ENCODE results near the gene LINGO4. TPM values are rescaled to one million over a fixed set of nuclear protein-coding genes. Genes with fewer than 3 reads are reported as not detected.

The LINGO4 gene
- total RNA-seq, 2 donors from 2014 or later: not detected

DNA sequence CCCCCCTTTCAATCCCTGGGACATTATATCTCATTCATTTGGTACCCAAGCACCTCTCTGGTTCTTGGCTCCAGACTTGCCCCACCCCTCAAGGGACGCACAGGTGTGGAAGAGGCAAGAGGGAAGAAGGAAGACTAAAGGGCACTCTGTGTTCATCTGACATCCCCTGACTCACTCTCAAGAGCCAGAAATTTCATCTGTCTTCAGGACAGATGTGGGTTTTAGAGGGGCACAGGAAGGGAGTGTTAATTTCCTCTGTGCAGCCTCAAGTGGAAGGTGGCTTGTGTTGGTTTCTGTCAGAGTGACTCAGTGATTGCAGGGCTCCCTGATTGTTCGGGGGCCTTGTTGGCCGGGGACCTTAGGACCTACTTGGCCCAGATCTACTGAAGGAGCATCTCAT, 32.0 kb upstream of the LINGO4 start:
- intact Hi-C loops (cut with DNase I): no loop called here
- peak; percentile 10 for DNase-seq (ENCODE audit: low spot score)

DNA sequence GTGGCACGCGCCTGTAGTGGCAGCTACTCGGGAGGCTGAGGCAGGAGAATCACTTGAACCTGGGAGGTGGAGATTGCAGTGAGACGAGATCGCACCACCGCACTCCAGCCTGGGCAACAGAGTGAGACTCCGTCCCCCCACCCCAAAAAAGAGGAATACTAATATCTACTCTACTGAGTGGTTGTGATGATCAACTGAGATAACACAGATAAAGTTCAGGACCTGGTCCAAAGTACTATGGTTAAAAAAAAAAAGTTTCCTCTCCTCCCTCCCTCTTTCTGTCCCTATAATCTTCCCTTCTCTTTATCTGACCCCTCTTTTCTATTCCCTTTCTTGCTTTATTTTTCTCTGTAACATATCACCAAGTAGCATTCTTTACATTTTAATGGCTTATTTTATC, 30.4 kb upstream of the LINGO4 start:
- no peak for DNase-seq (ENCODE audit: low spot score)
- intact Hi-C loops (cut with DNase I): no loop called here

DNA sequence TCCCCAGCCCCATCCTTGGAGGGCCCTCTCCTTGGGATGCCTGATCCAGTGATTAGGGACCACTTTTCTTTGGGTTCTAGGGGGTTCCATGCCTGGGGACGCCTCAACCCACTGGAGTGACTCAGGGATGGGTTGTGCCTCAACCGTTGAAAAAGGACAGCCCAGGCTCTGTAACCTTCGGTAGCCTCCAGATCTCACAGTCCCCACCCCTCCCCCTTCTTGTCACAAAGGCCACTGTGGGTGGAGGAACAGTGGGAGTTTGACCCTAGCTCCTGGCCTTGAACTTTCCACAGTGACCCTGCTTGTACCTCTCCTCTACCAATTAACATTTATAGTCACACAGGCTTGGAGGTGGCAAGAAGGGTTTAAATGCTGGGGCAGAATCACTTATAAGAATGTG, 29.0 kb upstream of the LINGO4 start:
- intact Hi-C loops (cut with DNase I): loop anchor here in 1 of 2 donors (5.0 kb wide), 1 partner anchor 1778 kb away; the partner anchor contains the start of gene S100A16
- DNase-seq (ENCODE audit: low spot score): no peak

DNA sequence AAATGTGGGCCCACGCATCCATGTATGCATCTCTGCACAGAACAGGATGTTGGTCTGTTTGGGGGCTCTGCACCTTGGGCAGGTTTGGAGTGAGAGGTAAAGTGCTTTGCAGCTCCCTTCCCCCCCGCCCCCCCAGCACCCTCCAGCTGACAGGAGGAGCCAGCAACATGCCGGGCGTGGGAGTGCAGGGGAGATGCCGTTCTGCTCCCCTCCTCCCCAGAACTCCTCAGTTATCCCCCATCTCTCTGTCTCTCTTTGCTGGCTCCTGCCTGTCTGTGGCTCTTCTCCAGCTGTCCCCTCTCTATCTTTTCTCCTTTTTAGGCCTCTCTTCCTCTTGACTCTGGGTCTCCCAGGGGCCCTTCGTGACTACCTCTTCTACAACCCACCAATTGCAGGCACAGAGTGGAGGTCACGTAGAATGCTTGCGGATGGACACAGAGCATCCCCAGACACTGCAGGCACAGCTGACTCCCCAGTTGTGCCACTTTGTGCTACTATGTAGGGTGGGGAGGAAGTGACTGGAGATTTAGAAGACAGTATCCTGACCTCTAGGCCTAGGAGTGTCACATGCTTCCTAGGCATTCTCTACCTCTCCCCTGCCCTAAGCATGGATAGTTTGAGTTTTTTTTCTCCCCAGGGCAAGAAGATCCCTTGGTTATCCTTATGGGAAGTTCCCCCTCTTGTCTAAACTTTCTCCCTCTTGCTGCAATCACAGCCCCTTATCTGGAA, 28.1 kb upstream of the LINGO4 start:
- DNase-seq (ENCODE audit: low spot score): no peak
- intact Hi-C loops (cut with DNase I): loop anchor here in 1 of 2 donors (5.0 kb wide), 1 partner anchor 1779 kb away; the partner anchor contains the start of gene S100A16

DNA sequence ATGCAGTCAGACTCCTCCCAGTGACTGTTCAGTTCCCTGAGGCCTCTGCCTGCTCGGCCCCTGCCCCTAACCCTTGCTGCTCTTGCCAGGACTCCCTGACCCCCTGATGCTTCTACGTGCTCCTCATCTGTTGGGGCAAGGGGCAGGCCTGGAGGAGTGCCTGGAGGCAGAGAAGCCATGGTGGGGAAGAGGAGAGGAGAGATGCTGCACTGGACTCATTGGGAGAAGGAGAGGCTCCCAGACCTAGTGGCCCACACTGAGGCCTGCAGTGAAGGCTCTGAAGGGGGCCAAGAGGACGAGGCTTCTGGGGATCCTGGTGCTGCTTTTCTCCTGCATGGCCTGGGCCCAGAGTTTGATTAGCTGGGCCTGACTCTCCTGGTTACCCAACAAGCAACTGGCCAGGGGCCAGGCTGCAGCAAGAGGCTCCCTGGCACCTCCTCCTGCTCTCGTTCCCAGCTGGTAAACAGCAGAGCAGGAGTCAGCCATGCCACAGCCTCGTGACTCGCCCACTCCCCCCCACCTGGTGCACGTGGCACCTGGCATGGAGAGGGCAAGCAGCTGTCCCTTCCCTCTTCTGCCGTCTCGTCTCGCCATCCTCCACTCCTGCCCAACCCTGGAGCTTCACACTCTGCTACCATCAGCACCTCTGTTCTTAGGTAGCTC, 27.2 kb upstream of the LINGO4 start:
- intact Hi-C loops (cut with DNase I): loop anchor here in 1 of 2 donors (5.0 kb wide), 1 partner anchor 1780 kb away; the partner anchor contains the start of gene S100A16

DNA sequence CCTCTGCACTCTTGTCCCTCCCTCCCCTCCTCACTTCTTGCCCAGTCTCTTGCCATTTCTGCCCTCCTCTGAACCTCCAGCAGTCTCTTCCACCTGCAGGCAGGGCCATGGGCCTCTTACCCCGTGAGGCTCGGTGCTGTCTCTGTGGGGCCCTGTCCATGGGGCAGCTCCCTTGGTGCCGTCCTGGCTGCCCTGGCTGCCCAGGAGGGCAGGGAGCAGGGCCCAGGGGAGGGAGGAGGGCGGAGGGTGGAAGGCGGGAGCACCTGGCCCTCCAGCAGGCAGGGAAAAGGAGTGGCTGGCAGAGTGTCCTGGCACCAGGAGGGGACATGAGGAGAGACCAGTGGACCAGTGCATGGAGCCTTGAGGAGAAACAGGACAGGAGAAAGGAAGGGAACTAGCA, 26.4 kb upstream of the LINGO4 start, which contains the start of gene RORC:
RORC (minus strand) TSS at position 198 of the 400 bp plus-strand sequence; CDS start at position 160, 38 bp downstream.
- intact Hi-C loops (cut with DNase I): loop anchor here in 1 of 2 donors (5.0 kb wide), 1 partner anchor 1781 kb away; the partner anchor contains the start of gene S100A16
- DNase-seq (ENCODE audit: low spot score): no peak

More for the DNA sequence above, 27.2 kb upstream of the LINGO4 start:
- DNase-seq (ENCODE audit: low spot score): no peak

DNA sequence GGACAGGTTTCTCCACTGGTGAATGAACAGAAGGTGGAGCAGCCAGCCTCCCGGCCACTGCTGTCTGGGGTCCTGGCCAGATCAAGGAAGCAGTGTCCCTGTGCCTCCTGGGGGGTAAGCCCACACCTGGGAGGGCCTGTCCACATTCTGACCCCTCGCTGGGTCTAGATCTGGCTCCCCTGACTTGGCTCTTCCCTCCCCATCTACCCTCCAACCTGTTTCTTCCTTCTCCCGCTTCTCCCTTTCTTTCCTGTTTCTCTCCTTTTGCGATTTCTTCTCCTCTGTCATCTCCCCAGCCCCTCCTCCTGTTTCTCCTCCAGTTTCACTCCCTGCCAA, 26.0 kb upstream of the LINGO4 start:
- DNase-seq (ENCODE audit: low spot score): no peak
- intact Hi-C loops (cut with DNase I): loop anchor here in 1 of 2 donors (5.0 kb wide), 1 partner anchor 1781 kb away; the partner anchor contains the start of gene S100A16

DNA sequence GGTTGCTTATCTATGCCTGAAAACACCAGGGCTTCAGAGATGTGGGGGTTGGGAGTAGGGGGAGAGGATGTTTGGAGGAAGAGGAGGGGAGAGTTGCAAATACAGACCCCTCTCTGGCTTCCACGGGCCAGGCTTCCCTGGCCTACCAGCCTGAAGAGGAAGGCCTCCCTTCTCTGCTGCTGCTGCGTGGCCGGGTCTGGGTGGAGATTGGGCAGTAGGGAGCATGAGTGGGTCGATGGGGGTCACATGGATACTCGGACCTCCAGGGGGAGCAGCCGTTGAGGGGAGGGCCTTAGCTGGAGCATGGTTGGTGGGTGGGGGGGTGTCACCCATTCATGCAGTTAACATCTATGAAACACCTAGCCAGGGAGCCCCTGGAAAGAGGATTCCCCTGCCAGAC, 24.8 kb upstream of the LINGO4 start:
- intact Hi-C loops (cut with DNase I): loop anchor here in 1 of 2 donors (5.0 kb wide), 1 partner anchor 1782 kb away; the partner anchor contains the start of gene S100A16
- no peak for DNase-seq (ENCODE audit: low spot score)

DNA sequence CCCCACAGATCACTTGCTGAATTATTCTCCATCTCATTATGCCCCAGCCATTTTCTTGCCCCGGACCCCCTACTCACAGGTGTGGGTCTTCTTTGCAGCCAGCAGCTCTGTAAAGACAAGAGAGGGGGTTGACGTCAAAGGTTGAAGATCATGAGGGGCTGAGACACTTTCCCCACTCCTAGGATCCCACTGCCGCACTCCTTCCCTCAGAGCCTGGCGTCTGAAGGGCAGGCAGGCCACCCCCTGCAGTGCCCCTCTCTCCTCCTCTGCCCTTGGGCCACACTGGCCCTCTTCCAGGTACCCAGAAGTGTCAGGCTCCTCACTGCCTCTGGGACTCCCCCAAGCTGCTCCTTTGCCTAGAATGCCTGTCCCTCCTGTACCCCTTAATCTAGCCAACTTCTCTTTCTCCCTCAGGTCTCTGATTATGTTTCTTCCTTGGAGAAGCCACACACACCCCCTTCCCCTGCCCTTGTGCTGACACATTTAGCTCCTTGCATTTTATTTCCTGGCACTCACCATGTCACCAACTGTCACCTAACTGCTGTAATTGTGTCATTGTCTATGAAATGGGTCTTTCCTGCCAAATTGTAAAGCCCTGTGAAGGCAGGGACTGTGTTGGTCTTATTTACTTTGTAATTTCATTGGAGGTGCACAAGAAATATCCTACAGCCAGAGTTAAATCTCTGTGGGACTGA, 24.3 kb upstream of the LINGO4 start:
- intact Hi-C loops (cut with DNase I): loop anchor here in 1 of 2 donors (5.0 kb wide), 1 partner anchor 1783 kb away; the partner anchor contains the start of gene S100A16
- no peak for DNase-seq (ENCODE audit: low spot score)

DNA sequence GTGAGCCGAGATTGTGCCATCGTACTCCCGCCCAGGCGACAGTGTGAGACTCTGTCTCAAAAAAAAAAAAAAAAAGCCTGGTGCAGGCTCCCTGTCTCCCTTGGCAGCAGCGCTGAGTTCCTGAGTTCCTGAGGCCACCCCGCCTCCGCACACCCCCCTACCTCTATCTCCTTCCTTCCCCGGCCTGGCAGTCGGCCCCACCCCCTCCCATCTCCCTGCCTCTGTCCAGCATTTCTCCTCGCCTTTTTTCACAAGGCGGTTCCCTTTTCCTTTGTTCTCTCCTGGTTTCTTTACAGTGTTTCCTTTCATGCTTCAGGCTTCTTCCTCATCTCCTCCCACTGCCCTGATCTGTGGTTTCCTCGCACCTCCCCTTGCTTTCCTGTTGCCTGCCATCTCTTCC, 23.7 kb upstream of the LINGO4 start:
- intact Hi-C loops (cut with DNase I): no loop called here
- no peak for DNase-seq (ENCODE audit: low spot score)

DNA sequence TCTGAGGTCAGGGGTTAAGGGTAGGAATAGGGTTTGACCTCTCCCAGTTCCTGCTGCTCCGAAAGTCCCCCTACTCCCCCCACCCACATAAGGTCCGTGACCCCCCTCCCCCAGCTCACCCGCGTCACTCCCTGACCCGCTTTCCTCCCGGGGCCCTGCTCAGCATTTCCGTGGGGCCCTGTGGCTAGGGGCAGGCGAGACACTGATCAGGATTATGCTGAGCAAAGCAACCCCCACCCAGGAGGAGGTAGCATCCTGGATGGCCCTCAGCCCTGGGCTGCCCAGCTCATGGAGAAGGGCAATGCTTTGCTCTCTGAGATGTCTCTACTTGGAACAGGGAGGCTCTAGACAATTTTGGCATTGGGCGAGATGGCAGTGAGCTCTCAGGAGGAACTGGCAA, 22.6 kb upstream of the LINGO4 start:
- intact Hi-C loops (cut with DNase I): no loop called here
- no peak for DNase-seq (ENCODE audit: low spot score)

DNA sequence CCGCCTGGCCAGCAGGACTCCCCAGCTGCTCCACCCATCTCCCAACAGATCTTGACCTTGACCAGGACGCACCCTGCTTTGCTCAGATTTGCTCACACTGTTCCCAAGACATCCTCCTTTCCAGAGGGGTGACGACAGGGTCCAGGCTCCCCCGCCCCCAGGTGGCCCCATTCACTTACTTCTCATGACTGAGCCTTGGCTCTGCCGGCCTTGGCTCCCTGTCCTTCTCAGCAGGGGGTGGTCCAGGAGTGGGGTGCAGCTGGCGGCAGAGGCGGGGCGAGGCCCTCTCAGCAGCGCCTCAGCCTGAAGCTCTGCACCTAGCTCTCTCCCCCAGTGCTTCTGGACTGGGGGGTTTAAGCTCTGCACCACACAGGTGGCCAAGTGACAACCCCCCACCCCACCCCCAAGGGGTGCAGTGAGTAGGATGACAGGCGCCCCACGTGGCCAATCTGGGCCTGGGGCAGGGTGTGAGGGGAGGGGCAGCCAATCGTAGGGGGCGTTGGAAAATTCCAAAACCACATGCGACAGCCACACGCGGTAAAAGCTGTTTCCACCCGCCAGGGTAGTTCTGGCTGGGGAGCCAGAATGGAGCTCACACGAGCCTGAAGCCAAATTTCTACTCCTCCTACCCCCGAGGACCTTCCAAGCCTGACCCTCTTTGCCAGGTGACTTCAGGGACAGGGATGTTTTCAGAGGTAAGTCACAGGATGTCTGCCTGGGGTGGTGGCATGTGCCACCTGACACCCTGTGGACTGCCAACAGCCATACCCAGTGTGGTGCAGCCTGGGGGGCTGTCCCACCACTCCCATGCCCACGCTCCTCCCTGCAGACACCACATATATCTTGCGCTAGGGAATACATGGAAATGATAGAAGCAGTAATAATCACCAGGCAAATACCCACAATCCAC, 20.8 kb upstream of the LINGO4 start:
- DNase-seq (ENCODE audit: low spot score): no peak
- intact Hi-C loops (cut with DNase I): no loop called here

DNA sequence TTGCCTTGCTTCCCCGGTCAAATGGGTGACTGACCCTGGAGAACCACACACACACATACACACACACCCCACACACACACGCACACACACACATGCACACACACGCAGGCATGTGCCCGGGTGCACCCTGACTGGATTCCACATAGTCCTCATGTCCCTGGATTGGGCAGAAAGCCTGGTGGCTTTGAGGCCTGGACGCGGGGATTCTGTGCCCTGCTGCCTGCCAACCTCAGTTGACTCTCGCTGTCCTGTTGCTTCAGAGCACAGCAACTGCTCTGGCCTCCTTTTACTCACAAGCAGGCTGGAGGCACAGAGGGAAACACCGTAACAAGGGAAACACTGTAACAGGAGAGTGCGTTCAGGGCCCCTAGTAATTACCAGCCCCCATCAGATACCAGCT, 20.0 kb upstream of the LINGO4 start:
- intact Hi-C loops (cut with DNase I): no loop called here
- no peak for DNase-seq (ENCODE audit: low spot score)

DNA sequence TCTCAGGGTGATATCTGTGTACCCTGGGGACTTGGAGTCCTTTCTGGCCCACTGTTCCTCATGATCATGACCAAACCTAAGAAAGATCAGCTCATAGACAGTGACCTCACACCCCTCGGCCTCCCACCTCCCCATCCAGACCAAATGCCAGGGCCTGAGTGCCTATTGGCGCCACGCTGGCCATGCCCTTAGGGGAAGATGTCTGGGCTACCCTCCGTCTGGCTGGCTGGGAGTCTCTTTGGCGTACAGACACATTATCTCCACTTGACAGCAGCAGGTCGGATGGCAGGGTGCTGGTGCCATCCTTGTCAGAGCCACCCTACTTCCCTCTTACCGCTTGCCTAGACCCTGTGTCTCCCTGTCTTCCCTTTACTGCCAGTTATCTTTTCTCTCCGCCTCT, 18.0 kb upstream of the LINGO4 start:
- intact Hi-C loops (cut with DNase I): no loop called here
- no peak for DNase-seq (ENCODE audit: low spot score)

DNA sequence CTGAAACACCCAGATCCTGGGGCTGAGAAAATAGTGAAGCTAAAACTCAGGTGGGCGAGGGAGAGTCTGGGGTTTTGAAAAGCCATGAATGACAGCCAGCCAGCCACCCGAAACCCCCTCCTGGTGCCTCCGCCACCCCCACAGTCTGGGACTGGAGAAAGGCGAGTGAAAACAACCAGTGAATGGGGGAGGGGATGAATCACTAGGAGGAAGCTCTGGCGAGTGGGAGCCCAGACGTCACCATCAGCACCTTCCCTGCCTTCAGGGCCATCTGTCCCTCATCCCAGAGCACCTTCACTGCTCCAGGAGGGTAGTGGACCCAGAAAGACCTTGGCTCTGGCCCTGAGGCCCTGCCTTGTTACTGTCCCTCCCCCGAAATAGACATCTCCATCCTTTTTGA, 17.2 kb upstream of the LINGO4 start:
- intact Hi-C loops (cut with DNase I): no loop called here
- DNase-seq (ENCODE audit: low spot score): no peak

DNA sequence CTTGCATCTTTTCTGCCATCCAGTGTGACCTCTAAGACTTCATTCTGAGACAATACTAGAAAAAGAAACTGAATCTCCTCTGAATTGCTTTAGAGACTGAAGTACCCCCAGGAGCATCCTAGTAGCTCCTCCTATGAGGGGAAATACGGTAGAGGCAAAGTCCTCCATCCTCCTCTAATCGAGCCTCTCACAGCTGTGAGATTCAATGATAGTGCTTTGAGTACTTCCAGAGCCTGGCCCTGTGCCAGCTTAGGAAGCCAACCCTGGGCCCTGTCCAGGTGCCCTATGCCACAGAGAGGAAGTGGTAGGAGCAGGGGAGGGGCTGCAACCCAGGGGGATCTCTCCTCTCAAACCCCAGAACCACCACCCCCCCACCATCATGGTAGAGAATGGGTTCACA, 15.7 kb upstream of the LINGO4 start:
- intact Hi-C loops (cut with DNase I): no loop called here
- DNase-seq (ENCODE audit: low spot score): no peak

DNA sequence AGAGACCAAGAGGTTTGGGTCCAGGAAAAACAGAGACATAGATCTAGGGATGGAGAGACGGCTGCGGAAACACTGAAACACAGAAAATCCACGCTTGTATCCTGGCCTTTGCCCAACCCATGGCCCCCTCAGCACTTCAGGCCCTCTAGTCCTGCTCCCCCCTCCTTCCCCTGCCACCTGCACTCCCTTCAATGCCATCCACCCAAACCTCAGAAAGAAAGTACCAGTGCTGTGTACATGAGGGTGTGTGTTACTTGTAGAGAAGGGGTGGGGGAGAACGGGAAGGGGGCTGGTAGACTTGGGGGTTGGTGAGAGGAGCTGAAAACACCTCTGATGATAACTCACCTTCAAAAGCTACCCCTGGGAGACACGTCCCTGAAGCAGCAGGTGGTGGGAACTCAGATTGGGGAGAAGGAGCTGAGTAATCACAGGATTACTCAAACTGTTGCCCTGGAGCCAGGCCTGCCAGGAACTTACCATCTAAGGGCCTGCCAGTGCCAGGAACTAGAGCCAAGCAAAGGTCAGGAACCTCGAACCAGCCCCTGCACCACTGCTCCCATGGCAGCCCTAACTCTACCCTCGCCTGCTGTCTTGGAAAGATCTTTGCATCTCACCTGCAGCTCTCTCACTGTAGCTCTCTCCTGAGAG, 14.9 kb upstream of the LINGO4 start:
- intact Hi-C loops (cut with DNase I): no loop called here
- DNase-seq (ENCODE audit: low spot score): no peak

DNA sequence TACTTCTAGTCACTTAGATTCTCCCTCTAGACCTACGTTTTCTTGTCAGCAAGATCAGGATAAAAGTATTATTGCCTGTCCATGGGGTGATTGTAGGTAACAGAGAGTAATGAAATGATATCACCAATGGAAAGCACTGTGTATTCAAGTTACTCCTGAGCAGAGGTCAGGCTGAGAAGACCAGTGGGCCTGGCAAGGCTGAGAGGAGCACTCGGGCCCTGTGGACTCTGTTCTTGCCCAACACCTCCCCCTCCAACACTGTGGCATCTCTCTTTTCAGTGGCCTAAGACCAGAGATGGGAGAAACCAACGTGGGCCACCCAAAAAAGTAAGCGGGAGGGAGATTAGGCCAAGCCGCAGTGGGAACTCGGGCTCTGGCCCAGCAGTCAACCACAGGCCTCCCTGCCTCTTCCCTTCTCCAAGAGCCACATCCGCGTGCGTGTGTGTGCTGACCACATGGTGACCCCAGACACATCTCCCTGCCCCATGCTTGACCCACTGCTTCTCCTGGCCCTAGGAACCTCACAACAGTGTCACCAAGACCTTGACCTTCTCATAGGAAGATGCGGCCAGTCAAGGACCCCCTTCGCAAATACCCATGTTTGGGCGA, 14.1 kb upstream of the LINGO4 start:
- intact Hi-C loops (cut with DNase I): no loop called here
- DNase-seq (ENCODE audit: low spot score): no peak

Data from posterior vena cava (tissue), 2 donors.